ENCODE measurements around the gene TMPRSS11E.

DNA sequence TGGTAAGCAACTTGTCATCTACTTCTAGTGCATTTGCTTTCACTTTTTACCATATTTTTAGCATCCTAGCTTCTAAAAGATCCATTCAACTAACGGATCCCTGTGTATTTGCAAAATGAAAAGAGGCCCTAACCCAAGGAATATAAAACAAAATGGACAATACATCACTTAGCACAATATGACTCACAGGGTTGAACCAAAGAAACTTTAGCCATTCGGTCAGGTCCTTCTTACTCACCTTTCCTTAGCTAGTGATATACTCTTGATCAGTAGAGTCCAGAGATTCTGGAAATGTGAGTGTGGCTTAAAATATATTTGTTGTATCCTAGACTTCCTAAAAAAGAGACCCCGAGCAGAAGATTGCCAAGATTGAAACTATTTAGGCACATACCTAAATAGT is 19.5 kb downstream of the TMPRSS11E start:
- no peak for TF ChIP-seq POLR2A (IDR thresholded peaks at IDR 0.05)
- TF ChIP-seq, protein P1, sequence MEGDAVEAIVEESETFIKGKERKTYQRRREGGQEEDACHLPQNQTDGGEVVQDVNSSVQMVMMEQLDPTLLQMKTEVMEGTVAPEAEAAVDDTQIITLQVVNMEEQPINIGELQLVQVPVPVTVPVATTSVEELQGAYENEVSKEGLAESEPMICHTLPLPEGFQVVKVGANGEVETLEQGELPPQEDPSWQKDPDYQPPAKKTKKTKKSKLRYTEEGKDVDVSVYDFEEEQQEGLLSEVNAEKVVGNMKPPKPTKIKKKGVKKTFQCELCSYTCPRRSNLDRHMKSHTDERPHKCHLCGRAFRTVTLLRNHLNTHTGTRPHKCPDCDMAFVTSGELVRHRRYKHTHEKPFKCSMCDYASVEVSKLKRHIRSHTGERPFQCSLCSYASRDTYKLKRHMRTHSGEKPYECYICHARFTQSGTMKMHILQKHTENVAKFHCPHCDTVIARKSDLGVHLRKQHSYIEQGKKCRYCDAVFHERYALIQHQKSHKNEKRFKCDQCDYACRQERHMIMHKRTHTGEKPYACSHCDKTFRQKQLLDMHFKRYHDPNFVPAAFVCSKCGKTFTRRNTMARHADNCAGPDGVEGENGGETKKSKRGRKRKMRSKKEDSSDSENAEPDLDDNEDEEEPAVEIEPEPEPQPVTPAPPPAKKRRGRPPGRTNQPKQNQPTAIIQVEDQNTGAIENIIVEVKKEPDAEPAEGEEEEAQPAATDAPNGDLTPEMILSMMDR (IDR thresholded peaks at IDR 0.05): no peak
- TF ChIP-seq EP300 (IDR thresholded peaks at IDR 0.05): no peak
- no peak for TF ChIP-seq POLR2AphosphoS5 (IDR thresholded peaks at IDR 0.05)

Data from upper lobe of left lung (tissue), 4 donors.